SK-N-MC (cell line): ENCODE data around the gene LMTK3.

Source experiments
- DNase-seq: peaks from one replicate; pipeline ENCODE4 v3.0.0-alpha.2; 2011; ENCODE audit warnings: low read depth, low spot score
- H3K27ac ChIP-seq: fragments of 200-600 bp; sonication (generic); 2 replicates; pipeline ENCODE4 v1.5.1; 2016; ENCODE audit warnings: mixed run types
- H3K36me3 ChIP-seq: fragments of 200-600 bp; sonication (generic); 2 replicates; pipeline ENCODE4 v1.6.1; 2017; ENCODE audit warnings: antibody characterized with exemption, low read length, mixed read lengths; ENCODE audit not compliant: insufficient read depth
- H3K4me3 ChIP-seq: fragments of 200-600 bp; sonication (generic); 2 replicates; pipeline ENCODE4 v1.5.1; 2016
- H3K9ac ChIP-seq: fragments of 200-600 bp; sonication (generic); 2 replicates; pipeline ENCODE4 v1.8.0; 2017; ENCODE audit warnings: mixed run types, mixed read lengths; ENCODE audit not compliant: insufficient read length
- H3K9me3 ChIP-seq: fragments of 200-600 bp; sonication (generic); 2 replicates; pipeline ENCODE4 v1.6.1; 2017; ENCODE audit warnings: low read depth, mild to moderate bottlenecking, antibody characterized with exemption, low read length, moderate library complexity, mixed read lengths
- EZH2 ChIP-seq: fragments of 200-600 bp; sonication (generic); IDR thresholded peaks from one replicate; pipeline ENCODE4 v1.6.1; 2017; ENCODE audit warnings: antibody characterized with exemption
- FOXP2 ChIP-seq: optimal IDR thresholded peaks from 2 replicates; pipeline ENCODE3; 2011; ENCODE audit warnings: mild to moderate bottlenecking, moderate library complexity; ENCODE audit not compliant: insufficient read depth; ENCODE audit errors: extremely low read length, control extremely low read depth
- POLR2AphosphoS5 ChIP-seq: IDR thresholded peaks from 2 replicates; pipeline ENCODE4 v1.6.1; 2012; ENCODE audit warnings: mild to moderate bottlenecking, low read depth, low read length, borderline replicate concordance

LMTK3 gene

GRCh38 chr19:48442116-48443035 lies 69.3 kb downstream of the LMTK3 start:
- TF ChIP-seq POLR2AphosphoS5 (no peak), EZH2 (no peak), FOXP2 (no peak)
- Histone ChIP-seq H3K27ac (no peak overlapping the region), H3K36me3 (peaks cover 6% of the 10 kb centered on the region), H3K9ac (no peak overlapping the region), H3K9me3 (no peaks in the 10 kb centered on the region), H3K4me3 (no peak overlapping the region)
- DNase-seq = no peak

- TF ChIP-seq EZH2 (no peak), FOXP2 (no peak), POLR2AphosphoS5 (no peak)
- Histone ChIP-seq H3K9me3 (no peaks in the 10 kb centered on the region), H3K36me3 (peaks cover under 1% of the 10 kb centered on the region; the same call in 1 of the 2 replicates), H3K27ac (no peak overlapping the region), H3K9ac (no peak overlapping the region), H3K4me3 (no peak overlapping the region)
- DNase-seq = no peak
Measured at GRCh38 chr19:48441360-48442050, 70.1 kb downstream of the LMTK3 start.

- Histone ChIP-seq H3K9ac (no peak overlapping the region), H3K27ac (no peak overlapping the region), H3K9me3 (no peaks in the 10 kb centered on the region), H3K36me3 (no peaks in the 10 kb centered on the region), H3K4me3 (no peak overlapping the region)
- TF ChIP-seq EZH2 (no peak), FOXP2 (no peak), POLR2AphosphoS5 (no peak)
- no peak for DNase-seq
Measured at GRCh38 chr19:48436586-48436985, 75.0 kb downstream of the LMTK3 start.
